ENCODE results near the gene CEP164.

DNA sequence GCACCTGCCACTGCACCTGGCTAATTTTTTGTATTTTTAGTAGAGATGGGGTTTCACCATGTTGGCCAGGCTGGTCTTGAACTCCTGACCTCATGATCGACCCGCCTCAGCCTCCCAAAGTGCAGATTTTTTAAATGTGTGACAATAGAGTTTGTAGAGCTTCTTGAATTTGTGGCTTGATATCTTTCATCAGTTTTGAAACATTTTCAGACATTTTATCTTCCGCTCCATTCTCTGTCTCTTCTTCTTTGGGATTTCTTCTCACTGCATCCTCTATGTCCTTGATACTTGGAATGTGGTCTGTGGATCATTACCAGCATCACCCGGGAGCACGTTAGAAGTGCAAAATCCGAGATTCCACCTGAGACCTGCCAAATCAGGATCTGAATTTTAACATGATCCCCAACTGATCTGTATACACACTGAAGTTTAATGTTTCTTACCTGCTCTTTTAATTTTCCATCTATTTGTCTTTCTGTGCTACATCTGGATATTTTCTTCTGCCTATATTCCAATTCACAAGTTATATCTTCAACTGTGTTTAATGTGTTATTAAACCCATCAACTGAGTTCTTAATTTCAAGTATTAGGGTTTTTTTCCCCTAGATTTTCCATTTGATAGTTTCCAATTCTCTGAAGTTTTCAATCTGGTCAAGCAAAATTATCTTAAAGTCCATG lies 126.4 kb downstream of the CEP164 start:
- TF ChIP-seq, protein P1, sequence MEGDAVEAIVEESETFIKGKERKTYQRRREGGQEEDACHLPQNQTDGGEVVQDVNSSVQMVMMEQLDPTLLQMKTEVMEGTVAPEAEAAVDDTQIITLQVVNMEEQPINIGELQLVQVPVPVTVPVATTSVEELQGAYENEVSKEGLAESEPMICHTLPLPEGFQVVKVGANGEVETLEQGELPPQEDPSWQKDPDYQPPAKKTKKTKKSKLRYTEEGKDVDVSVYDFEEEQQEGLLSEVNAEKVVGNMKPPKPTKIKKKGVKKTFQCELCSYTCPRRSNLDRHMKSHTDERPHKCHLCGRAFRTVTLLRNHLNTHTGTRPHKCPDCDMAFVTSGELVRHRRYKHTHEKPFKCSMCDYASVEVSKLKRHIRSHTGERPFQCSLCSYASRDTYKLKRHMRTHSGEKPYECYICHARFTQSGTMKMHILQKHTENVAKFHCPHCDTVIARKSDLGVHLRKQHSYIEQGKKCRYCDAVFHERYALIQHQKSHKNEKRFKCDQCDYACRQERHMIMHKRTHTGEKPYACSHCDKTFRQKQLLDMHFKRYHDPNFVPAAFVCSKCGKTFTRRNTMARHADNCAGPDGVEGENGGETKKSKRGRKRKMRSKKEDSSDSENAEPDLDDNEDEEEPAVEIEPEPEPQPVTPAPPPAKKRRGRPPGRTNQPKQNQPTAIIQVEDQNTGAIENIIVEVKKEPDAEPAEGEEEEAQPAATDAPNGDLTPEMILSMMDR (conservative IDR thresholded peaks at IDR 0.05 in 1 of 2, IDR thresholded peaks at IDR 0.05 in 1 of 2; ENCODE audit: extremely low read depth in 1 of 2, insufficient read depth in 1 of 2, low read depth in 1 of 2, low read length in 2 of 2), result no peak
- TF ChIP-seq EZH2 (IDR thresholded peaks at IDR 0.05; ENCODE audit: borderline replicate concordance, low read length), result no peak
